Measurements from ENCODE around the gene PRKAG3. TPM values are rescaled to one million over a fixed set of nuclear protein-coding genes. Genes with fewer than 3 reads are reported as not detected.

Gene PRKAG3
- total RNA-seq, 1 experiment from 2014 or later = not detected

GRCh38 chr2:218777276-218777990, 54.2 kb downstream of the PRKAG3 start:
- peaks cover 9% of the 10 kb centered on the region for H3K36me3 Mint-ChIP-seq
- CTCF ChIA-PET = interaction anchor here (0.7 kb wide), 1 partner anchor 20 kb away, joined by 3 read pairs; no protein-coding TSS in a partner anchor
- H3K4me1 Mint-ChIP-seq = peaks cover 12% of the 10 kb centered on the region
- DNase-seq (ENCODE audit: low spot score) (no peak), ATAC-seq (no peak)
- no peak overlapping the region for H3K4me3 Mint-ChIP-seq
- POLR2A ChIA-PET = no interaction called here
- peaks cover 35% of the 10 kb centered on the region for H3K27me3 Mint-ChIP-seq (ENCODE audit: low read depth)
- peaks cover 28% of the 10 kb centered on the region for H3K9me3 Mint-ChIP-seq
- H3K27ac Mint-ChIP-seq = no peak overlapping the region
- TF ChIP-seq RELA (CRISPR knock-in tag; IDR thresholded peaks at IDR 0.05; ENCODE audit: borderline replicate concordance) (no peak), AFF4 (CRISPR knock-in tag; IDR thresholded peaks at IDR 0.05; ENCODE audit: borderline replicate concordance) (no peak), ATF2 (CRISPR knock-in tag; IDR thresholded peaks at IDR 0.05; ENCODE audit: borderline replicate concordance, low read depth) (no peak), ATF3 (CRISPR knock-in tag; conservative IDR thresholded peaks at IDR 0.05) (no peak), ZNF138 (CRISPR knock-in tag; conservative IDR thresholded peaks at IDR 0.05) (no peak), ZNF671 (CRISPR knock-in tag; IDR thresholded peaks at IDR 0.05) (no peak), NR3C1 (CRISPR knock-in tag; conservative IDR thresholded peaks at IDR 0.05; ENCODE audit: low read depth) (no peak), HMGXB4 (CRISPR knock-in tag; IDR thresholded peaks at IDR 0.05) (no peak), KAT7 (CRISPR knock-in tag; IDR thresholded peaks at IDR 0.05; ENCODE audit: borderline replicate concordance) (no peak), NFE2L1 (CRISPR knock-in tag; IDR thresholded peaks at IDR 0.05) (no peak), E2F1 (CRISPR knock-in tag; IDR thresholded peaks at IDR 0.05) (no peak), IRF2 (CRISPR knock-in tag; IDR thresholded peaks at IDR 0.05; ENCODE audit: borderline replicate concordance, low read depth) (no peak), ZBTB43 (CRISPR knock-in tag; IDR thresholded peaks at IDR 0.05) (no peak), ARID4B (CRISPR knock-in tag; IDR thresholded peaks at IDR 0.05; ENCODE audit: borderline replicate concordance) (no peak), IRF1 (CRISPR knock-in tag; IDR thresholded peaks at IDR 0.05) (no peak), E2F5 (CRISPR knock-in tag; IDR thresholded peaks at IDR 0.05) (no peak), E2F4 (CRISPR knock-in tag; IDR thresholded peaks at IDR 0.05; ENCODE audit: borderline replicate concordance, low read depth) (no peak), ZNF317 (CRISPR knock-in tag; IDR thresholded peaks at IDR 0.05; ENCODE audit: borderline replicate concordance, low read depth) (no peak)

Measured in WTC11 (cell line).